ENCODE data around the gene CMTM4. TPM values are rescaled to one million over a fixed set of nuclear protein-coding genes. Genes with fewer than 3 reads are reported as not detected.

The CMTM4 gene
- total and polyA plus RNA-seq, 2 donors (not counting 1 experiment from before 2014, with no cell fraction given): 0.06 to 0.59 TPM

DNA sequence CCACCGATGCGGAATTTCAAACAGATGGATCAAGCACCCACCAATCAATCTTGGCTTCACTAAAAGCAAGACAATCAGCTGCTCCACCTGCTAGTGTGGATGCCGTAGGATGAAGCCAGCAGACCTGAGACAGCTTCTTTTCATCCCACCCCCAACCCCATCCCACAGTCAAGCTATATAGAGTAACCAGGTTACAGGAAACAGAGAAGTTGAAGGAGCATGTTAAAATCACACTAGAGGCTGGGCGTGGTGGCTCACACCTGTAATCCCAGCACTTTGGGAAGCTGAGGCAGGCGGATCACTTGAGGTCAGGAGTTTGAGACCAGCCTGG, 37.7 kb downstream of the CMTM4 start:
- TF ChIP-seq CTCF (IDR thresholded peaks at IDR 0.05): no peak
- no peak for TF ChIP-seq EZH2 (IDR thresholded peaks at IDR 0.05; ENCODE audit: borderline replicate concordance, insufficient read depth, low read depth, low read length, poor library complexity, severe bottlenecking)
- Mint-ChIP-seq H3K4me3 (no peak overlapping the region), H3K4me1 (no peaks in the 10 kb centered on the region), H3K27me3 (peaks cover 43% of the 10 kb centered on the region), H3K27ac (no peak overlapping the region), H3K9me3 (ENCODE audit: insufficient read depth) (no peaks in the 10 kb centered on the region)
- H3K36me3 ChIP-seq (replicated peaks in 1 of 2; ENCODE audit: control extremely low read depth in 1 of 2, control insufficient read depth in 1 of 2, extremely low read depth in 1 of 2, insufficient read depth in 2 of 2, low read length in 1 of 2): no peaks in the 10 kb centered on the region
- H3K9me3 ChIP-seq (ENCODE audit: control extremely low read depth in 1 of 3, control insufficient read depth in 2 of 3, insufficient read depth in 1 of 3, low read length in 2 of 3): no peaks in the 10 kb centered on the region
- ATAC-seq (ENCODE audit: low read depth): no peak
- H3K27me3 ChIP-seq (replicated peaks in 1 of 4; ENCODE audit: control extremely low read depth in 1 of 4, control insufficient read depth in 3 of 4, insufficient read depth in 4 of 4, low read length in 3 of 4): peaks cover 0 to 20% (median 8%) of the 10 kb centered on the region in 4 experiments
- H2AFZ ChIP-seq (ENCODE audit: insufficient read depth, low read depth, low read length, poor library complexity, severe bottlenecking): no peak overlapping the region
- H3K4me1 ChIP-seq (ENCODE audit: control insufficient read depth in 2 of 2, insufficient read depth in 2 of 2, low read length in 2 of 2): no peaks in the 10 kb centered on the region
- DNase-seq: no peak
- H3K27ac ChIP-seq (ENCODE audit: low read length in 2 of 2): no peak overlapping the region
- WGBS (ENCODE audit: insufficient coverage): 98% methylated on average over 5 of the region's 5 CpGs
- H3K79me2 ChIP-seq (ENCODE audit: control insufficient read depth, insufficient read depth, low read length): no peaks in the 10 kb centered on the region
- intact Hi-C loops (cut with micrococcal nuclease): no loop called here
- H3K4me2 ChIP-seq (replicated peaks; ENCODE audit: low read depth, low read length, poor library complexity, severe bottlenecking): no peak overlapping the region
- ChIA-PET POLR2A (no interaction called here), CTCF (interaction anchor here (1.1 to 1.8 kb wide), 2 partner anchors 8 to 10 kb away, joined by 3 to 6 read pairs; no protein-coding TSS in a partner anchor)
- no peak overlapping the region for H3K4me3 ChIP-seq (ENCODE audit: control extremely low read depth in 1 of 5, extremely low read depth in 1 of 5, insufficient read depth in 1 of 5, low read depth in 2 of 5, low read length in 4 of 5)
- H4K20me1 ChIP-seq (ENCODE audit: control insufficient read depth, insufficient read depth, low read length, poor library complexity, severe bottlenecking): no peaks in the 10 kb centered on the region
- no peak overlapping the region for H3K9ac ChIP-seq (ENCODE audit: low read length)

DNA sequence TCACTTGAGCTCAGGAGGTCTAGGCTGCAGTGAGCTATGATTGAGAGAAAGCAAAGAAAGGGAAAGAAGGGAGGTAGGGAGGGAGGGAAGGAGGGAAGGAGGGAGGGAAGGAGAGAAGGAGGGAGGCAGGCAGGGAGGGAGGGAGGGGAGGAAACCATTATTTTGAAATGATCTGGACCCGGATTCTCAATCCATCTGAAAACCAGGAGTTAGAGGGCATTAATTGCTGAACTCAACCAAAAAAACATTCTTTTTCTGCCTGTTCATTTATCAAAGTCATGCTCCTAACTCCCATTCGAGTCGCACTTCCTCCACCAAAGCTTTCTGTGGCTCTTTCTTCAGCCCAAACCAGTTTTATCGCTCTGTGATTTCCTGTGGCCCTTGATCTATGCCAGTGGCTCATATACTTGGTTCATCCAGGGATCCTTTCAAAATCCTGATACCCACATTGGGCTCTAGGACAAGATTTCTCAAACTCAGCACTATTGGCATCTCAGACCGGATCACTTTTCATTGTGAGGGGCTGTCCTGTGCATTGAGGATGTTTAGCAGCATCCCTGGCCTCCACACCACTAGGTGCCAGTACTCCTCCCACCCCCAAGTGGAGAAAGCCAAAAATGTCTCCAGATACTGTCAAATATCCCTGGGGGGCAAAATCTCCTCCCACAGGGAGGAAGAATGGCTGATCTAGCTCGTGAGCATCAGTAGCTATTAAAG, 38.2 kb downstream of the CMTM4 start:
- 29% methylated on average over 6 of the region's 6 CpGs for WGBS (ENCODE audit: insufficient coverage)

More for the DNA sequence above, 38.2 kb downstream of the CMTM4 start:
- Histone ChIP-seq H3K4me2 (replicated peaks; ENCODE audit: low read depth, low read length, poor library complexity, severe bottlenecking) (no peak overlapping the region), H3K4me3 (ENCODE audit: control extremely low read depth in 1 of 5, extremely low read depth in 1 of 5, insufficient read depth in 1 of 5, low read depth in 2 of 5, low read length in 4 of 5) (no peak overlapping the region), H3K4me1 (ENCODE audit: control insufficient read depth in 2 of 2, insufficient read depth in 2 of 2, low read length in 2 of 2) (no peaks in the 10 kb centered on the region), H3K79me2 (ENCODE audit: control insufficient read depth, insufficient read depth, low read length) (no peaks in the 10 kb centered on the region), H3K27ac (ENCODE audit: low read length in 2 of 2) (no peak overlapping the region), H3K36me3 (replicated peaks in 1 of 2; ENCODE audit: control extremely low read depth in 1 of 2, control insufficient read depth in 1 of 2, extremely low read depth in 1 of 2, insufficient read depth in 2 of 2, low read length in 1 of 2) (no peaks in the 10 kb centered on the region), H3K9me3 (ENCODE audit: control extremely low read depth in 1 of 3, control insufficient read depth in 2 of 3, insufficient read depth in 1 of 3, low read length in 2 of 3) (no peaks in the 10 kb centered on the region), H3K9ac (ENCODE audit: low read length) (no peak overlapping the region), H3K27me3 (replicated peaks in 1 of 4; ENCODE audit: control extremely low read depth in 1 of 4, control insufficient read depth in 3 of 4, insufficient read depth in 4 of 4, low read length in 3 of 4) (peaks cover 0 to 20% (median 8%) of the 10 kb centered on the region in 4 experiments), H2AFZ (ENCODE audit: insufficient read depth, low read depth, low read length, poor library complexity, severe bottlenecking) (no peak overlapping the region), H4K20me1 (ENCODE audit: control insufficient read depth, insufficient read depth, low read length, poor library complexity, severe bottlenecking) (no peaks in the 10 kb centered on the region)
- no peak for TF ChIP-seq CTCF (IDR thresholded peaks at IDR 0.05)
- TF ChIP-seq EZH2 (IDR thresholded peaks at IDR 0.05; ENCODE audit: borderline replicate concordance, insufficient read depth, low read depth, low read length, poor library complexity, severe bottlenecking): no peak
- no peaks in the 10 kb centered on the region for H3K4me1 Mint-ChIP-seq
- no peaks in the 10 kb centered on the region for H3K9me3 Mint-ChIP-seq (ENCODE audit: insufficient read depth)
- ATAC-seq (ENCODE audit: low read depth) (no peak), DNase-seq (no peak)
- H3K27me3 Mint-ChIP-seq: peaks cover 43% of the 10 kb centered on the region
- intact Hi-C loops (cut with micrococcal nuclease): no loop called here
- ChIA-PET POLR2A (no interaction called here), CTCF (interaction anchor here (0.9 to 1.8 kb wide), 3 partner anchors 7 to 49 kb away, joined by 3 to 6 read pairs (median 3); no protein-coding TSS in a partner anchor)
- no peak overlapping the region for H3K4me3 Mint-ChIP-seq
- H3K27ac Mint-ChIP-seq: no peak overlapping the region

Measured in B cell (primary cell).